Panc1 (cell line): ENCODE results near the gene CCDC116. TPM values are rescaled to one million over a fixed set of nuclear protein-coding genes. Genes with fewer than 3 reads are reported as not detected.

Experiments used
- ATAC-seq: fragments of 200-7000 bp; cut with Tn5 transposase; 2 replicates; pipeline ENCODE4 v1.9.1; 2020; ENCODE audit warnings: mild to moderate bottlenecking, moderate library complexity
- Bru-seq: library from RNA; stranded (reverse); fragments of 400-500 nt; gene quantifications from one replicate; lab custom pipeline; 2021; lab: Mats Ljungman, UMichigan
- BruChase-seq, 2 experiments: library from RNA; stranded (reverse); fragments of 400-500 nt; gene quantifications; one replicate each; lab custom pipeline; 2021; lab: Mats Ljungman, UMichigan
- BruUV-seq: library from RNA; stranded (reverse); fragments of 400-500 nt; replicated peaks from 2 replicates; lab custom pipeline; 2021; lab: Mats Ljungman, UMichigan
- CTCF ChIA-PET: fragments of 300-600 bp; sonication (Branson Sonifier 250); formaldehyde crosslinking; loops from one replicate; lab custom pipeline; 2022; ENCODE audit warnings: antibody characterized with exemption; lab: Charles Lee
- POLR2A ChIA-PET: fragments of 300-600 bp; sonication (Branson Sonifier 250); formaldehyde crosslinking; loops from one replicate; lab custom pipeline; 2022; ENCODE audit warnings: antibody characterized with exemption; lab: Charles Lee
- DNase-seq: peaks from one replicate; pipeline ENCODE4 v3.0.0-alpha.2; 2010; ENCODE audit warnings: low read depth, low spot score
- H3K27ac ChIP-seq: 2 replicates; pipeline ENCODE4 v1.5.1; 2011; ENCODE audit warnings: mild to moderate bottlenecking, low read length, inconsistent platforms
- H3K27me3 ChIP-seq: fragments of 200-500 bp; sonication (Bioruptor generic); 2 replicates; pipeline ENCODE4 v1.6.0; 2014; ENCODE audit warnings: low read length, inconsistent platforms; ENCODE audit not compliant: control insufficient read depth, insufficient read depth
- H3K36me3 ChIP-seq: fragments of 200-500 bp; sonication (Bioruptor generic); 2 replicates; pipeline ENCODE4 v1.5.1; 2014; ENCODE audit warnings: inconsistent platforms, mild to moderate bottlenecking, low read length, moderate library complexity; ENCODE audit not compliant: control insufficient read depth, insufficient read depth
- H3K4me1 ChIP-seq: 2 replicates; pipeline ENCODE4 v1.5.1; 2011; ENCODE audit warnings: inconsistent platforms, mild to moderate bottlenecking, low read length, moderate library complexity; ENCODE audit not compliant: control insufficient read depth, insufficient read depth
- H3K4me3 ChIP-seq, 2 experiments: 2 replicates each; pipeline ENCODE4 v1.5.1; 2011 to 2012; ENCODE audit warnings: low read depth in 2 of 2, low read length in 2 of 2, mild to moderate bottlenecking in 2 of 2, inconsistent platforms in 1 of 2, moderate library complexity in 1 of 2
- H3K9me3 ChIP-seq: fragments of 200-500 bp; sonication (Bioruptor generic); 2 replicates; pipeline ENCODE4 v1.5.1; 2014; ENCODE audit warnings: low read depth, mild to moderate bottlenecking, inconsistent platforms, low read length, moderate library complexity; ENCODE audit not compliant: control insufficient read depth, insufficient read depth
- POLR2AphosphoS5 ChIP-seq: IDR thresholded peaks from 2 replicates; pipeline ENCODE4 v1.6.1; 2012; ENCODE audit warnings: mild to moderate bottlenecking, low read depth, low read length, moderate library complexity
- SIN3A ChIP-seq: IDR thresholded peaks from 2 replicates; pipeline ENCODE4 v1.6.1; 2012; ENCODE audit warnings: low read depth, mild to moderate bottlenecking, low read length, moderate library complexity, borderline replicate concordance; ENCODE audit not compliant: insufficient read depth
- TCF7L2 ChIP-seq: IDR thresholded peaks from 2 replicates; pipeline ENCODE4 v1.6.1; 2011; ENCODE audit warnings: mild to moderate bottlenecking, low read depth, low read length, inconsistent platforms
- in situ Hi-C: cut with HindIII; loops from 2 replicates; pipeline ENCODE4 v1.10.0; 2016; ENCODE audit warnings: low sequenced_read_pairs, low pct_unique_long_range_greater_than_20kb
- intact Hi-C: fragments of 100-400 bp; cut with micrococcal nuclease; formaldehyde crosslinking; loops from one replicate; pipeline ENCODE4 v1.10.0; 2022; ENCODE audit not compliant: unreplicated experiment
- long read RNA-seq: library from polyadenylated mRNA; unstranded; transcript quantifications from one replicate; pipeline ENCODE4 v2.0.0, GENCODE V29; 2021; ENCODE audit not compliant: unreplicated experiment
- polyA plus RNA-seq: library from polyadenylated mRNA; unstranded; fragments of >200 nt; gene quantifications from one replicate; pipeline ENCODE4 v1.2.1, GENCODE V29; 2012; ENCODE audit warnings: missing spikeins; ENCODE audit not compliant: insufficient read length
- total RNA-seq: library from RNA; stranded (reverse); gene quantifications from one replicate; pipeline ENCODE4 v1.2.1, GENCODE V29; 2021; ENCODE audit not compliant: unreplicated experiment
- TF ChIP-seq, protein P1 (sequence below), 2 experiments: IDR thresholded peaks; 2 replicates each; pipeline ENCODE4 v1.6.1; 2011 to 2012; ENCODE audit warnings: low read depth in 2 of 2, control low read depth in 1 of 2, low read length in 1 of 2, mild to moderate bottlenecking in 1 of 2, moderate library complexity in 1 of 2; ENCODE audit not compliant: insufficient read depth in 1 of 2
- TF ChIP-seq, protein P2 (sequence below): fragments of 450-650 bp; IDR thresholded peaks from 2 replicates; pipeline ENCODE4 v1.5.1; 2017; ENCODE audit warnings: mild to moderate bottlenecking

The CCDC116 gene, protein sequence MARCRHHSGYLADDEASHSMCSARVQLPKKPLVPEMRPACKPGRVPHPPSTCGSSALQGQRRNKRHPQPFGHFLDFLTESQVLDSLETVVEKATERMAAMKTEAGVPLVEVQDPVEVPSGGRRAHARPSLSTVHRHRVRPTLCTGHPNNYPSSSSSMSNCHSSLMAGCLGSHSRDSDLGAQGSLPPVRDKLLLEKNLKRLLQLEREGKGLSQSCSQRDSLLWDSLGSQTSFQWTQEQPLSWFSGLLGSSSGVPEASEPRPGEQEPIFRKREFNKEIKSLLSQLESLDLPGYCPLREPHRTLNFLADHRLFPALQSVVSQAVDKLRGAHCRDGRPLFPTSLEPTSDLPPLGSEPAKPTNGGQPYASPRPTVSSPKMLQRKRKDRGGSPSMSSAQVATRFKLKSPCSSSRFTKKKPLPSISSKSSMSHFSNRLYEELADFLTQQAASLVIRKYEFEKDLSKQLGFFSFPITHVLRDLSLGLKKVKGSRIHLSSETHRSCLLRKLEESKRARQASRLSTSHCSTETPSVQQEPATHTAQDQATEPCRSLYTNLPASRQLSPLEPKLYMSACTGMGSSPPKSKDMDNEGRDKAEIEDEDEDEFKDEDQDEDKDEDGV
- total RNA-seq (not detected), Bru-seq, nascent RNA (percentile 22 among the genes with signal in this experiment), BruChase-seq, experiment 1, labeled RNA remaining after a 2-hour chase (percentile 24 among the genes with signal in this experiment), BruChase-seq, experiment 2, labeled RNA remaining after a 6-hour chase (percentile 16 among the genes with signal in this experiment)
- 0.17 TPM for polyA plus RNA-seq
- long read RNA-seq, result 0 reads

- no TSS peak for BruUV-seq
- no peaks in the 10 kb centered on the region for H3K27me3 ChIP-seq
- ATAC-seq, result no peak
- intact Hi-C loops (no loop called here), in situ Hi-C loops (no loop called here)
- H3K4me1 ChIP-seq, result peaks cover 5% of the 10 kb centered on the region
- no peak for DNase-seq
- TF ChIP-seq SIN3A (no peak), POLR2AphosphoS5 (no peak)
- TF ChIP-seq, protein P1, sequence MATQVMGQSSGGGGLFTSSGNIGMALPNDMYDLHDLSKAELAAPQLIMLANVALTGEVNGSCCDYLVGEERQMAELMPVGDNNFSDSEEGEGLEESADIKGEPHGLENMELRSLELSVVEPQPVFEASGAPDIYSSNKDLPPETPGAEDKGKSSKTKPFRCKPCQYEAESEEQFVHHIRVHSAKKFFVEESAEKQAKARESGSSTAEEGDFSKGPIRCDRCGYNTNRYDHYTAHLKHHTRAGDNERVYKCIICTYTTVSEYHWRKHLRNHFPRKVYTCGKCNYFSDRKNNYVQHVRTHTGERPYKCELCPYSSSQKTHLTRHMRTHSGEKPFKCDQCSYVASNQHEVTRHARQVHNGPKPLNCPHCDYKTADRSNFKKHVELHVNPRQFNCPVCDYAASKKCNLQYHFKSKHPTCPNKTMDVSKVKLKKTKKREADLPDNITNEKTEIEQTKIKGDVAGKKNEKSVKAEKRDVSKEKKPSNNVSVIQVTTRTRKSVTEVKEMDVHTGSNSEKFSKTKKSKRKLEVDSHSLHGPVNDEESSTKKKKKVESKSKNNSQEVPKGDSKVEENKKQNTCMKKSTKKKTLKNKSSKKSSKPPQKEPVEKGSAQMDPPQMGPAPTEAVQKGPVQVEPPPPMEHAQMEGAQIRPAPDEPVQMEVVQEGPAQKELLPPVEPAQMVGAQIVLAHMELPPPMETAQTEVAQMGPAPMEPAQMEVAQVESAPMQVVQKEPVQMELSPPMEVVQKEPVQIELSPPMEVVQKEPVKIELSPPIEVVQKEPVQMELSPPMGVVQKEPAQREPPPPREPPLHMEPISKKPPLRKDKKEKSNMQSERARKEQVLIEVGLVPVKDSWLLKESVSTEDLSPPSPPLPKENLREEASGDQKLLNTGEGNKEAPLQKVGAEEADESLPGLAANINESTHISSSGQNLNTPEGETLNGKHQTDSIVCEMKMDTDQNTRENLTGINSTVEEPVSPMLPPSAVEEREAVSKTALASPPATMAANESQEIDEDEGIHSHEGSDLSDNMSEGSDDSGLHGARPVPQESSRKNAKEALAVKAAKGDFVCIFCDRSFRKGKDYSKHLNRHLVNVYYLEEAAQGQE (IDR thresholded peaks at IDR 0.05; ENCODE audit: insufficient read depth in 1 of 2, low read depth in 2 of 2, low read length in 1 of 2), result no peak
- no peak within 1 kb of the TSS for H3K27ac ChIP-seq
- ChIA-PET POLR2A (no interaction called here), CTCF (no interaction called here)
- H3K36me3 ChIP-seq, result no peaks in the 10 kb centered on the region
- H3K4me3 ChIP-seq, result no peak within 1 kb of the TSS
- no peaks in the 10 kb centered on the region for H3K9me3 ChIP-seq
Measured at GRCh38 chr22:21632237-21632895, at the start of gene CCDC116. Gene CCDC116, plus strand, starts transcription at chr22:21632760. Its CDS starts 422 bp downstream, at chr22:21633182.

- Histone ChIP-seq H3K4me3 (no peak overlapping the region), H3K27ac (0 out of 2 replicates have a peak overlapping the region, but pooled peaks have one; percentile 1), H3K36me3 (no peaks in the 10 kb centered on the region), H3K4me1 (peaks cover 4% of the 10 kb centered on the region), H3K27me3 (no peaks in the 10 kb centered on the region), H3K9me3 (no peaks in the 10 kb centered on the region)
- in situ Hi-C loops, result no loop called here
- DNase-seq (no peak), ATAC-seq (no peak)
- no TSS peak for BruUV-seq
- TF ChIP-seq TCF7L2, result no peak
- TF ChIP-seq POLR2AphosphoS5, result no peak
- TF ChIP-seq, protein P1 (IDR thresholded peaks at IDR 0.05; ENCODE audit: insufficient read depth in 1 of 2, low read depth in 2 of 2, low read length in 1 of 2), result no peak
- no peak for TF ChIP-seq SIN3A
- TF ChIP-seq, protein P2, sequence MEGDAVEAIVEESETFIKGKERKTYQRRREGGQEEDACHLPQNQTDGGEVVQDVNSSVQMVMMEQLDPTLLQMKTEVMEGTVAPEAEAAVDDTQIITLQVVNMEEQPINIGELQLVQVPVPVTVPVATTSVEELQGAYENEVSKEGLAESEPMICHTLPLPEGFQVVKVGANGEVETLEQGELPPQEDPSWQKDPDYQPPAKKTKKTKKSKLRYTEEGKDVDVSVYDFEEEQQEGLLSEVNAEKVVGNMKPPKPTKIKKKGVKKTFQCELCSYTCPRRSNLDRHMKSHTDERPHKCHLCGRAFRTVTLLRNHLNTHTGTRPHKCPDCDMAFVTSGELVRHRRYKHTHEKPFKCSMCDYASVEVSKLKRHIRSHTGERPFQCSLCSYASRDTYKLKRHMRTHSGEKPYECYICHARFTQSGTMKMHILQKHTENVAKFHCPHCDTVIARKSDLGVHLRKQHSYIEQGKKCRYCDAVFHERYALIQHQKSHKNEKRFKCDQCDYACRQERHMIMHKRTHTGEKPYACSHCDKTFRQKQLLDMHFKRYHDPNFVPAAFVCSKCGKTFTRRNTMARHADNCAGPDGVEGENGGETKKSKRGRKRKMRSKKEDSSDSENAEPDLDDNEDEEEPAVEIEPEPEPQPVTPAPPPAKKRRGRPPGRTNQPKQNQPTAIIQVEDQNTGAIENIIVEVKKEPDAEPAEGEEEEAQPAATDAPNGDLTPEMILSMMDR, result no peak
- CTCF ChIA-PET, result no interaction called here
- intact Hi-C loops, result no loop called here
- POLR2A ChIA-PET, result no interaction called here
Measured at GRCh38 chr22:21582801-21583740, 49.5 kb upstream of the CCDC116 start.
